Measurements from ENCODE around the gene RPRD1A. TPM values are rescaled to one million over a fixed set of nuclear protein-coding genes. Genes with fewer than 3 reads are reported as not detected.
A peak's percentile ranks its signal among the peaks of the same experiment; 100 is the strongest.

The RPRD1A gene
- polyA plus RNA-seq, 1 of the 3 experiments (the other 2 are of a cell fraction) = 28.9 TPM

DNA sequence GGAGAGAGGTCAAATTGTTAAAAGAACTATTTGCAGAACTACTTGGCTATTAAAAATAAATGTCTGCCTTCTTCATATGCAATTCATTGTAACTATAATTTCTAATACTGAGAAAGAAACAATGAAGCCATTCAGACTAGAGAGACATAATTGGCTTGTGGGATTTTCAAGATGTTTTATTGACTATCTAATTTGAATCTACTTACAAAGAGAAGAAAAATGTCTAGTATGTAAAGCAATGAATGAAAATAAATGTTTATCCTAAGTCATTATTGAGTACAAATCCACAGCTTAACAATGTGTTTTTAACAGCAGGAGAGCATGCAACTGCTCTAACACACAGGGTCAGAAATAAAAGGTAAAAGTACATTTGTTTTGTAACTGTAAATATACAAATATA lies 75.7 kb downstream of the RPRD1A start:
- H3K27ac ChIP-seq (ENCODE audit: low read depth in 2 of 2, low read length in 1 of 2) = 0 out of 4 replicates have a peak overlapping the region, but pooled peaks of 1 of the 2 experiments have one; percentile 19
- H3K9me2 ChIP-seq = no peaks in the 10 kb centered on the region
- no peak overlapping the region for H3K4me3 ChIP-seq (ENCODE audit: low read depth in 2 of 2, low read length in 1 of 2)
- H3K36me3 ChIP-seq (replicated peaks in 1 of 2; ENCODE audit: control insufficient read depth in 1 of 2, insufficient read depth in 2 of 2, low read length in 1 of 2) = peaks cover 11 to 34% of the 10 kb centered on the region in 2 experiments
- TF ChIP-seq, protein P1, sequence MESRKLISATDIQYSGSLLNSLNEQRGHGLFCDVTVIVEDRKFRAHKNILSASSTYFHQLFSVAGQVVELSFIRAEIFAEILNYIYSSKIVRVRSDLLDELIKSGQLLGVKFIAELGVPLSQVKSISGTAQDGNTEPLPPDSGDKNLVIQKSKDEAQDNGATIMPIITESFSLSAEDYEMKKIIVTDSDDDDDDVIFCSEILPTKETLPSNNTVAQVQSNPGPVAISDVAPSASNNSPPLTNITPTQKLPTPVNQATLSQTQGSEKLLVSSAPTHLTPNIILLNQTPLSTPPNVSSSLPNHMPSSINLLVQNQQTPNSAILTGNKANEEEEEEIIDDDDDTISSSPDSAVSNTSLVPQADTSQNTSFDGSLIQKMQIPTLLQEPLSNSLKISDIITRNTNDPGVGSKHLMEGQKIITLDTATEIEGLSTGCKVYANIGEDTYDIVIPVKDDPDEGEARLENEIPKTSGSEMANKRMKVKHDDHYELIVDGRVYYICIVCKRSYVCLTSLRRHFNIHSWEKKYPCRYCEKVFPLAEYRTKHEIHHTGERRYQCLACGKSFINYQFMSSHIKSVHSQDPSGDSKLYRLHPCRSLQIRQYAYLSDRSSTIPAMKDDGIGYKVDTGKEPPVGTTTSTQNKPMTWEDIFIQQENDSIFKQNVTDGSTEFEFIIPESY (IDR thresholded peaks at IDR 0.05; ENCODE audit: borderline replicate concordance, low read depth) = no peak
- peak; percentile 21; the same call in 1 of the 2 replicates for TF ChIP-seq JUND (IDR thresholded peaks at IDR 0.05)
- no peaks in the 10 kb centered on the region for H3K79me2 ChIP-seq (ENCODE audit: insufficient read depth)
- H4K20me1 ChIP-seq (ENCODE audit: insufficient read depth) = no peaks in the 10 kb centered on the region
- H3K9ac ChIP-seq = no peak overlapping the region
- POLR2A ChIA-PET = no interaction called here
- no peaks in the 10 kb centered on the region for H3K9me3 ChIP-seq
- DNase-seq = no peak
- H3F3A ChIP-seq (replicated peaks; ENCODE audit: insufficient read depth) = no peaks in the 10 kb centered on the region
- CTCF ChIA-PET = no interaction called here
- H3K4me1 ChIP-seq (ENCODE audit: control insufficient read depth in 1 of 2, insufficient read depth in 2 of 2, low read depth in 1 of 2, low read length in 1 of 2) = peaks cover 0 to 9% of the 10 kb centered on the region in 2 experiments; a peak in 1 of 4 replicates
- no peaks in the 10 kb centered on the region for H3K27me3 ChIP-seq (ENCODE audit: insufficient read depth)
- no peak overlapping the region for H3K4me2 ChIP-seq
- H2AFZ ChIP-seq (ENCODE audit: low read depth) = no peak overlapping the region

DNA sequence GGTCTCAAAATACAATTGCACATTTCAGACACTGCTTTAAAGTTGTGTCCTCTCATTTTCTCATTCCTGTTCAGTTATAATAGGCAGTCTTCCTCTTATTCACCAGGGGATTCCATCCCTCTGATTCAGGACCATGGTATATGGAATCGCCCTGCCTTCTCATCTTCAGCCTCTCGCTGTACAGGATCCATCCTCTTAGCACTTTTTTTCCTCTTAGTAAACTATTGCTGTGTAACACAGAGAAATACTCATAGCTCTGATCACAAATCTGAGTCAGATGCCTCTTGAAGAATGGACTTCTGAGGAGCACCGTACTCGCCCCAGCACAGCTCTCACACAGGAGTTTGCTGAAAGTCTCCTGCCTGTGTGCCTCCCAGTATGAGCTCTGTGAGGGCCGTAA lies 83.5 kb downstream of the RPRD1A start:
- no peak for DNase-seq

DNA sequence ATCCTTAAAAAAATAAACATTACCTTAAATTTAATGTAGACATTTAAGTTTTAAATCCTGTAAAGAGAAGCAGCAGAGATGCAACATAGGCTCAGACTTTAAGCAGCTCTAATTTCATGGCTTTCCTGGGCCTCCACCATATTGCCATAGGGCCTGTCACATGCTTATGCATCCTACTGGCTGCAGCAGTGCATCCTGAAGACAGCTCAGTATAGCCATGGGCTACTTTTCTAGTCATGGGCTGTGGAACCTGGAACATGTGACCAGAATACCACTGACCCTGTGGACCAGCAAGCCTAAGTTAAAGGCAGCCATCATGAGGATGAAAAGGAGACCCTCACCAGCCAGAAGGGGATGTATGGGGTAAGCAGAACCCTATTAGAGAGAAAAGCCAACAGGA lies 84.2 kb downstream of the RPRD1A start:
- CTCF ChIA-PET = no interaction called here
- peak overlapping the region in 1 of 2 experiments; percentile 62; a peak in 2 of 4 replicates for H3K27ac ChIP-seq (ENCODE audit: low read depth in 2 of 2, low read length in 1 of 2)

More for the DNA sequence above, 83.5 kb downstream of the RPRD1A start:
- H2AFZ ChIP-seq (ENCODE audit: low read depth) = no peak overlapping the region
- no peaks in the 10 kb centered on the region for H3K9me2 ChIP-seq
- H3K79me2 ChIP-seq (ENCODE audit: insufficient read depth) = no peaks in the 10 kb centered on the region
- ChIA-PET POLR2A (no interaction called here), CTCF (interaction anchor here (1.9 kb wide), 1 partner anchor 597 kb away, joined by 4 read pairs; no protein-coding TSS in a partner anchor)
- peak overlapping the region; percentile 17; the same call in 1 of the 2 replicates for H3K4me2 ChIP-seq
- peaks cover 42% of the 10 kb centered on the region for H3F3A ChIP-seq (replicated peaks; ENCODE audit: insufficient read depth)
- no peaks in the 10 kb centered on the region for H3K27me3 ChIP-seq (ENCODE audit: insufficient read depth)
- peaks cover 26 to 28% of the 10 kb centered on the region in 2 experiments for H3K36me3 ChIP-seq (replicated peaks in 1 of 2; ENCODE audit: control insufficient read depth in 1 of 2, insufficient read depth in 2 of 2, low read length in 1 of 2)
- 74% methylated on average over 5 of the region's 5 CpGs for WGBS (ENCODE audit: low lambda C conversion rate)
- H3K9me3 ChIP-seq = no peaks in the 10 kb centered on the region
- H3K9ac ChIP-seq = peak overlapping the region; percentile 19; the same call in 1 of the 2 replicates
- H3K27ac ChIP-seq (ENCODE audit: low read depth in 2 of 2, low read length in 1 of 2) = peak overlapping the region in 1 of 2 experiments; percentile 62; a peak in 2 of 4 replicates
- 0 out of 4 replicates have a peak, but pooled peaks cover 0 to 14% of the 10 kb centered on the region in 2 experiments for H3K4me1 ChIP-seq (ENCODE audit: control insufficient read depth in 1 of 2, insufficient read depth in 2 of 2, low read depth in 1 of 2, low read length in 1 of 2)
- H4K20me1 ChIP-seq (ENCODE audit: insufficient read depth) = no peaks in the 10 kb centered on the region
- TF ChIP-seq JUND (IDR thresholded peaks at IDR 0.05) (0 out of 2 replicates have a peak, but pooled peaks have one; percentile 26), TCF12 (IDR thresholded peaks at IDR 0.05) (peak; percentile 21; the same call in 1 of the 2 replicates), EP300 (IDR thresholded peaks at IDR 0.05; ENCODE audit: borderline replicate concordance in 1 of 2, low read depth in 1 of 2, low read length in 1 of 2) (no peak), FOXM1 (IDR thresholded peaks at IDR 0.05; ENCODE audit: low read depth) (no peak), GABPA (IDR thresholded peaks at IDR 0.05; ENCODE audit: low read depth) (no peak), FOSL2 (IDR thresholded peaks at IDR 0.05; ENCODE audit: borderline replicate concordance, low read depth) (peak; percentile 41; the same call in 1 of the 2 replicates), EZH2phosphoT487 (IDR thresholded peaks at IDR 0.05; ENCODE audit: borderline replicate concordance, low read depth) (no peak)
- H3K4me3 ChIP-seq (ENCODE audit: low read depth in 2 of 2, low read length in 1 of 2) = no peak overlapping the region

More for the DNA sequence above, 84.2 kb downstream of the RPRD1A start:
- Histone ChIP-seq H3K4me3 (ENCODE audit: low read depth in 2 of 2, low read length in 1 of 2) (no peak overlapping the region), H3K4me2 (peak overlapping the region; percentile 17; the same call in 1 of the 2 replicates), H4K20me1 (ENCODE audit: insufficient read depth) (no peaks in the 10 kb centered on the region), H3K27me3 (ENCODE audit: insufficient read depth) (no peaks in the 10 kb centered on the region), H3K36me3 (replicated peaks in 1 of 2; ENCODE audit: control insufficient read depth in 1 of 2, insufficient read depth in 2 of 2, low read length in 1 of 2) (peaks cover 24 to 34% of the 10 kb centered on the region in 2 experiments), H2AFZ (ENCODE audit: low read depth) (no peak overlapping the region), H3K79me2 (ENCODE audit: insufficient read depth) (no peaks in the 10 kb centered on the region), H3K9me2 (no peaks in the 10 kb centered on the region), H3K9me3 (no peaks in the 10 kb centered on the region), H3F3A (replicated peaks; ENCODE audit: insufficient read depth) (peaks cover 42% of the 10 kb centered on the region), H3K9ac (peak overlapping the region; percentile 19; the same call in 1 of the 2 replicates), H3K4me1 (ENCODE audit: control insufficient read depth in 1 of 2, insufficient read depth in 2 of 2, low read depth in 1 of 2, low read length in 1 of 2) (0 out of 4 replicates have a peak, but pooled peaks cover 0 to 14% of the 10 kb centered on the region in 2 experiments)
- POLR2A ChIA-PET = no interaction called here
- TF ChIP-seq CHD2 (IDR thresholded peaks at IDR 0.05; ENCODE audit: low read length, partially characterized antibody) (no peak), MXI1 (IDR thresholded peaks at IDR 0.05; ENCODE audit: low read depth, low read length) (no peak), GATA2 (CRISPR knock-in tag; IDR thresholded peaks at IDR 0.05) (no peak), RAD21 (IDR thresholded peaks at IDR 0.05; ENCODE audit: low read length) (no peak), ELF1 (IDR thresholded peaks at IDR 0.05) (no peak), RFX5 (IDR thresholded peaks at IDR 0.05; ENCODE audit: low read length) (no peak)
- TF ChIP-seq, protein P2, sequence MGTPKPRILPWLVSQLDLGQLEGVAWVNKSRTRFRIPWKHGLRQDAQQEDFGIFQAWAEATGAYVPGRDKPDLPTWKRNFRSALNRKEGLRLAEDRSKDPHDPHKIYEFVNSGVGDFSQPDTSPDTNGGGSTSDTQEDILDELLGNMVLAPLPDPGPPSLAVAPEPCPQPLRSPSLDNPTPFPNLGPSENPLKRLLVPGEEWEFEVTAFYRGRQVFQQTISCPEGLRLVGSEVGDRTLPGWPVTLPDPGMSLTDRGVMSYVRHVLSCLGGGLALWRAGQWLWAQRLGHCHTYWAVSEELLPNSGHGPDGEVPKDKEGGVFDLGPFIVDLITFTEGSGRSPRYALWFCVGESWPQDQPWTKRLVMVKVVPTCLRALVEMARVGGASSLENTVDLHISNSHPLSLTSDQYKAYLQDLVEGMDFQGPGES (IDR thresholded peaks at IDR 0.05; ENCODE audit: low read depth, low read length) = no peak
- TF ChIP-seq, protein P3, sequence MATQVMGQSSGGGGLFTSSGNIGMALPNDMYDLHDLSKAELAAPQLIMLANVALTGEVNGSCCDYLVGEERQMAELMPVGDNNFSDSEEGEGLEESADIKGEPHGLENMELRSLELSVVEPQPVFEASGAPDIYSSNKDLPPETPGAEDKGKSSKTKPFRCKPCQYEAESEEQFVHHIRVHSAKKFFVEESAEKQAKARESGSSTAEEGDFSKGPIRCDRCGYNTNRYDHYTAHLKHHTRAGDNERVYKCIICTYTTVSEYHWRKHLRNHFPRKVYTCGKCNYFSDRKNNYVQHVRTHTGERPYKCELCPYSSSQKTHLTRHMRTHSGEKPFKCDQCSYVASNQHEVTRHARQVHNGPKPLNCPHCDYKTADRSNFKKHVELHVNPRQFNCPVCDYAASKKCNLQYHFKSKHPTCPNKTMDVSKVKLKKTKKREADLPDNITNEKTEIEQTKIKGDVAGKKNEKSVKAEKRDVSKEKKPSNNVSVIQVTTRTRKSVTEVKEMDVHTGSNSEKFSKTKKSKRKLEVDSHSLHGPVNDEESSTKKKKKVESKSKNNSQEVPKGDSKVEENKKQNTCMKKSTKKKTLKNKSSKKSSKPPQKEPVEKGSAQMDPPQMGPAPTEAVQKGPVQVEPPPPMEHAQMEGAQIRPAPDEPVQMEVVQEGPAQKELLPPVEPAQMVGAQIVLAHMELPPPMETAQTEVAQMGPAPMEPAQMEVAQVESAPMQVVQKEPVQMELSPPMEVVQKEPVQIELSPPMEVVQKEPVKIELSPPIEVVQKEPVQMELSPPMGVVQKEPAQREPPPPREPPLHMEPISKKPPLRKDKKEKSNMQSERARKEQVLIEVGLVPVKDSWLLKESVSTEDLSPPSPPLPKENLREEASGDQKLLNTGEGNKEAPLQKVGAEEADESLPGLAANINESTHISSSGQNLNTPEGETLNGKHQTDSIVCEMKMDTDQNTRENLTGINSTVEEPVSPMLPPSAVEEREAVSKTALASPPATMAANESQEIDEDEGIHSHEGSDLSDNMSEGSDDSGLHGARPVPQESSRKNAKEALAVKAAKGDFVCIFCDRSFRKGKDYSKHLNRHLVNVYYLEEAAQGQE (IDR thresholded peaks at IDR 0.05; ENCODE audit: low read depth, low read length) = no peak
- no peak for DNase-seq

All from SK-N-SH (cell line).